H9 (cell line): Measurements from ENCODE around the gene RYR1. TPM values are rescaled to one million over a fixed set of nuclear protein-coding genes. Genes with fewer than 3 reads are reported as not detected.

Experiments used
- DNase-seq: peaks from one replicate; pipeline ENCODE4 v3.0.0-alpha.2; 2017
- H2AFZ ChIP-seq: one replicate; pipeline ENCODE4 v1.6.1; 2013; ENCODE audit warnings: mild to moderate bottlenecking, low read length, control low read depth, moderate library complexity
- H2AK5ac ChIP-seq: 2 replicates; pipeline ENCODE4 v1.6.1; 2013; ENCODE audit warnings: low read length, control low read depth, mixed read lengths; ENCODE audit not compliant: insufficient read length
- H2BK120ac ChIP-seq: one replicate; pipeline ENCODE4 v1.6.1; 2013; ENCODE audit warnings: low read depth, mild to moderate bottlenecking, low read length, control low read depth, inconsistent platforms; ENCODE audit not compliant: poor library complexity, severe bottlenecking
- H2BK12ac ChIP-seq: 2 replicates; pipeline ENCODE4 v1.6.1; 2013; ENCODE audit warnings: low read length, control low read depth, mixed read lengths, low read depth; ENCODE audit not compliant: insufficient read length
- H2BK15ac ChIP-seq: 2 replicates; pipeline ENCODE4 v1.6.1; 2013; ENCODE audit warnings: low read depth, low read length, control low read depth
- H2BK20ac ChIP-seq: one replicate; pipeline ENCODE4 v1.6.1; 2013; ENCODE audit warnings: low read depth, mild to moderate bottlenecking, low read length, control low read depth, inconsistent platforms; ENCODE audit not compliant: poor library complexity, severe bottlenecking
- H2BK5ac ChIP-seq: 2 replicates; pipeline ENCODE4 v1.6.1; 2013; ENCODE audit warnings: low read length, control low read depth, mixed read lengths; ENCODE audit not compliant: insufficient read length
- H3K14ac ChIP-seq: 2 replicates; pipeline ENCODE4 v1.6.1; 2013; ENCODE audit warnings: low read length, control low read depth; ENCODE audit not compliant: insufficient read depth
- H3K18ac ChIP-seq: 2 replicates; pipeline ENCODE4 v1.6.1; 2013; ENCODE audit warnings: low read depth, mild to moderate bottlenecking, mixed read lengths, low read length, control low read depth; ENCODE audit not compliant: insufficient read length
- H3K23ac ChIP-seq: 2 replicates; pipeline ENCODE4 v1.6.1; 2013; ENCODE audit warnings: low read length, control low read depth, mixed read lengths, low read depth; ENCODE audit not compliant: insufficient read length
- H3K23me2 ChIP-seq: 2 replicates; pipeline ENCODE4 v1.6.1; 2013; ENCODE audit warnings: low read depth, mild to moderate bottlenecking, mixed read lengths, low read length, control low read depth; ENCODE audit not compliant: insufficient read length, poor library complexity, severe bottlenecking
- H3K27ac ChIP-seq: 2 replicates; pipeline ENCODE4 v1.5.1; 2013; ENCODE audit warnings: low read length, control low read depth, mixed read lengths, low read depth; ENCODE audit not compliant: insufficient read length
- H3K27me3 ChIP-seq: 2 replicates; pipeline ENCODE4 v1.6.1; 2013; ENCODE audit warnings: low read length, control low read depth, inconsistent platforms; ENCODE audit not compliant: insufficient read depth
- H3K4ac ChIP-seq: 2 replicates; pipeline ENCODE4 v1.6.1; 2013; ENCODE audit warnings: low read depth, mild to moderate bottlenecking, control low read depth, inconsistent platforms, low read length, moderate library complexity
- H3K4me1 ChIP-seq: 2 replicates; pipeline ENCODE4 v1.6.1; 2013; ENCODE audit warnings: low read length, control low read depth, inconsistent platforms; ENCODE audit not compliant: insufficient read depth
- H3K4me2 ChIP-seq: 2 replicates; pipeline ENCODE4 v1.6.1; 2013; ENCODE audit warnings: low read length, control low read depth, mixed read lengths; ENCODE audit not compliant: insufficient read length, insufficient read depth
- H3K56ac ChIP-seq: 2 replicates; pipeline ENCODE4 v1.6.1; 2013; ENCODE audit warnings: low read depth, mild to moderate bottlenecking, mixed read lengths, low read length, control low read depth; ENCODE audit not compliant: insufficient read length
- H3K79me1 ChIP-seq: 2 replicates; pipeline ENCODE4 v1.6.1; 2013; ENCODE audit warnings: low read depth, mild to moderate bottlenecking, moderate library complexity, low read length, control low read depth, inconsistent platforms; ENCODE audit not compliant: insufficient read depth, poor library complexity, severe bottlenecking
- H3K79me2 ChIP-seq: 2 replicates; pipeline ENCODE4 v1.6.1; 2013; ENCODE audit warnings: low read length, control low read depth, inconsistent platforms; ENCODE audit not compliant: insufficient read depth
- H3K9ac ChIP-seq: 2 replicates; pipeline ENCODE4 v1.6.1; 2013; ENCODE audit warnings: low read length, control low read depth, mixed read lengths; ENCODE audit not compliant: insufficient read length; ENCODE audit errors: extremely low read depth
- H3K9me3 ChIP-seq: one replicate; pipeline ENCODE4 v1.6.1; 2013; ENCODE audit warnings: low read depth, low read length, inconsistent platforms; ENCODE audit not compliant: control insufficient read depth
- H3T11ph ChIP-seq: one replicate; pipeline ENCODE4 v1.6.1; 2013; ENCODE audit warnings: mild to moderate bottlenecking, low read length, control low read depth, inconsistent platforms
- H4K20me1 ChIP-seq: one replicate; pipeline ENCODE4 v1.6.1; 2013; ENCODE audit not compliant: control insufficient read depth, insufficient read length, insufficient read depth
- H4K5ac ChIP-seq: 2 replicates; pipeline ENCODE4 v1.6.1; 2013; ENCODE audit warnings: low read depth, mild to moderate bottlenecking, mixed read lengths, low read length, control low read depth; ENCODE audit not compliant: insufficient read length
- H4K8ac ChIP-seq: replicated peaks from 2 replicates; pipeline ENCODE4 v1.6.1; 2013; ENCODE audit warnings: low read length, control low read depth, mixed read lengths, low read depth; ENCODE audit not compliant: insufficient read length
- H4K91ac ChIP-seq: 2 replicates; pipeline ENCODE4 v1.6.1; 2013; ENCODE audit warnings: low read depth, mild to moderate bottlenecking, moderate library complexity, mixed read lengths, low read length, control low read depth; ENCODE audit not compliant: insufficient read length
- H3K27ac Mint-ChIP-seq, 3 experiments: 2 replicates in 2 of 3; 3 replicates in 1 of 3; pipeline ENCODE4 v1.8.0; 2020 to 2021; ENCODE audit warnings: mixed read lengths in 3 of 3, mild to moderate bottlenecking in 1 of 3, moderate library complexity in 1 of 3
- H3K27me3 Mint-ChIP-seq: 2 replicates; pipeline ENCODE4 v1.8.0; 2021; ENCODE audit warnings: low read depth, mild to moderate bottlenecking, moderate library complexity, mixed read lengths
- H3K36me3 Mint-ChIP-seq, 3 experiments: 2 replicates in 2 of 3; 3 replicates in 1 of 3; pipeline ENCODE4 v1.8.0; 2020 to 2021; ENCODE audit warnings: low read depth in 3 of 3, mixed read lengths in 3 of 3; ENCODE audit not compliant: insufficient read depth in 1 of 3
- H3K4me1 Mint-ChIP-seq, 2 experiments: 2 replicates each; pipeline ENCODE4 v1.8.0; 2020; ENCODE audit warnings: mixed read lengths in 2 of 2
- H3K4me3 Mint-ChIP-seq, 2 experiments: 2 replicates in 1 of 2; 3 replicates in 1 of 2; pipeline ENCODE4 v1.8.0; 2020 to 2021; ENCODE audit warnings: mild to moderate bottlenecking in 2 of 2, mixed read lengths in 2 of 2, moderate library complexity in 1 of 2
- H3K9me3 Mint-ChIP-seq, 2 experiments: 2 replicates in 1 of 2; 3 replicates in 1 of 2; pipeline ENCODE4 v1.8.0; 2020; ENCODE audit warnings: mild to moderate bottlenecking in 2 of 2, mixed read lengths in 2 of 2, moderate library complexity in 1 of 2
- WGBS: extraction: QIAGEN DNeasy Blood & Tissue Kit; methylation state at CpG from one replicate; pipeline ENCODE4 v1.1.7; 2013; ENCODE audit warnings: missing lambda C conversion rate, low lambda C conversion rate, mixed read lengths; ENCODE audit not compliant: insufficient read length; ENCODE audit errors: extremely low coverage; 5-methylcytosine and 5-hydroxymethylcytosine counted together
- total RNA-seq: library from RNA; stranded (reverse); gene quantifications from 2 replicates; pipeline ENCODE4 v1.2.1, GENCODE V29; 2021
- TF ChIP-seq, protein P1 (sequence below): fragments of 200-600 bp; sonication (generic); conservative IDR thresholded peaks from 3 replicates; pipeline ENCODE4 v1.8.0; 2021; ENCODE audit warnings: antibody characterized with exemption, mild to moderate bottlenecking

The RYR1 gene
- total RNA-seq, 1 experiment from 2014 or later = 8.9 TPM

DNA sequence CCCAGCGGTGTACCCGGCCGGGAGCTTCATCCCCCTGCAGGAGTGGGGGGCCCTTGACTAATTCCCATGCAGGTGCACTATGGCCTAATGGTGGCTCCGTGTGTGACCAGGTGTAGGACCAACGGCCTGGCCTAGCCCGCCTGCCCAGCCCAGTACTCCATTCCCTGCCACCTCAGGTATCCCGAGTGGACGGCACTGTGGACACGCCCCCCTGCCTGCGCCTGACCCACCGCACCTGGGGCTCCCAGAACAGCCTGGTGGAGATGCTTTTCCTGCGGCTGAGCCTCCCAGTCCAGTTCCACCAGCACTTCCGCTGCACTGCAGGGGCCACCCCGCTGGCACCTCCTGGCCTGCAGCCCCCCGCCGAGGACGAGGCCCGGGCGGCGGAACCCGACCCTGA is 39.7 kb downstream of the RYR1 start:
- no peaks in the 10 kb centered on the region for H3K23me2 ChIP-seq
- no peak overlapping the region for H3K56ac ChIP-seq
- no peak overlapping the region for H2AFZ ChIP-seq
- no peak overlapping the region for H3K4me2 ChIP-seq
- H4K91ac ChIP-seq = no peak overlapping the region
- no peak overlapping the region for H3K18ac ChIP-seq
- no peaks in the 10 kb centered on the region for H4K20me1 ChIP-seq
- peaks cover 20 to 27% (median 22%) of the 10 kb centered on the region in 3 experiments; a peak in 6 of 7 replicates for H3K36me3 Mint-ChIP-seq
- no peak overlapping the region for H3K4me3 Mint-ChIP-seq
- H2AK5ac ChIP-seq = no peak overlapping the region
- H3K79me1 ChIP-seq = no peaks in the 10 kb centered on the region
- no CpG with 5 or more reads among the region's 21 CpGs for WGBS
- TF ChIP-seq, protein P1, sequence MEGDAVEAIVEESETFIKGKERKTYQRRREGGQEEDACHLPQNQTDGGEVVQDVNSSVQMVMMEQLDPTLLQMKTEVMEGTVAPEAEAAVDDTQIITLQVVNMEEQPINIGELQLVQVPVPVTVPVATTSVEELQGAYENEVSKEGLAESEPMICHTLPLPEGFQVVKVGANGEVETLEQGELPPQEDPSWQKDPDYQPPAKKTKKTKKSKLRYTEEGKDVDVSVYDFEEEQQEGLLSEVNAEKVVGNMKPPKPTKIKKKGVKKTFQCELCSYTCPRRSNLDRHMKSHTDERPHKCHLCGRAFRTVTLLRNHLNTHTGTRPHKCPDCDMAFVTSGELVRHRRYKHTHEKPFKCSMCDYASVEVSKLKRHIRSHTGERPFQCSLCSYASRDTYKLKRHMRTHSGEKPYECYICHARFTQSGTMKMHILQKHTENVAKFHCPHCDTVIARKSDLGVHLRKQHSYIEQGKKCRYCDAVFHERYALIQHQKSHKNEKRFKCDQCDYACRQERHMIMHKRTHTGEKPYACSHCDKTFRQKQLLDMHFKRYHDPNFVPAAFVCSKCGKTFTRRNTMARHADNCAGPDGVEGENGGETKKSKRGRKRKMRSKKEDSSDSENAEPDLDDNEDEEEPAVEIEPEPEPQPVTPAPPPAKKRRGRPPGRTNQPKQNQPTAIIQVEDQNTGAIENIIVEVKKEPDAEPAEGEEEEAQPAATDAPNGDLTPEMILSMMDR = no peak
- no peak overlapping the region for H2BK15ac ChIP-seq
- no peaks in the 10 kb centered on the region for H3K79me2 ChIP-seq
- H2BK20ac ChIP-seq = no peak overlapping the region
- no peak overlapping the region for H4K5ac ChIP-seq
- peaks cover 6 to 7% of the 10 kb centered on the region in 2 experiments for H3K4me1 Mint-ChIP-seq
- no peak overlapping the region for H3K14ac ChIP-seq
- H3K9ac ChIP-seq = no peak overlapping the region
- no peak overlapping the region for H2BK5ac ChIP-seq
- no peaks in the 10 kb centered on the region for H3K4me1 ChIP-seq
- H3K9me3 Mint-ChIP-seq = no peaks in the 10 kb centered on the region
- no peak overlapping the region for H2BK120ac ChIP-seq
- DNase-seq = no peak
- H3T11ph ChIP-seq = no peak overlapping the region
- H3K27me3 Mint-ChIP-seq = no peaks in the 10 kb centered on the region
- H3K23ac ChIP-seq = no peak overlapping the region
- H3K27me3 ChIP-seq = no peaks in the 10 kb centered on the region
- no peak overlapping the region for H3K27ac ChIP-seq
- no peaks in the 10 kb centered on the region for H3K9me3 ChIP-seq
- H2BK12ac ChIP-seq = no peak overlapping the region
- H3K4ac ChIP-seq = no peak overlapping the region
- no peak overlapping the region for H4K8ac ChIP-seq
- H3K27ac Mint-ChIP-seq = no peak overlapping the region; a peak in 1 of 7 replicates
